ENCODE results near the gene LIFR.

The LIFR gene

DNA sequence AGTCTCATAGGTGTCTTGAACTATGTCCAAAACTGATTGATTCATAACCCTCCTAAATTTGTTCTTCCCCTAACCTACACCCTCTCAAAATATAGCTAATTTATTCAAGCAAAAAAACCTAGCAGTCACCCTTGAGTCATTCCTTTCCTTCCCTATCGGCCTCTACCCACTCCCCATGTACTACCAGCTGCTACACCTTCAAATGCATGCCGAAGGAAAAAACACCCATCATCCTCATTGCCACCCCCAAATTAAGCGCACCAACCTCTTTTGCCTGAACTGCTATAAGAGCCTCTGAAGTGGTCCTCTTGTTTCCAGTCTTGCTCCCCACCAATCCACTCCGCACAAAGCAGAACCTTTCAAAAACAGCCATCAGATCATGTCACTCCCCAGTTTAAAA, 12.6 kb downstream of the LIFR start:
- Histone ChIP-seq H3K27me3 (ENCODE audit: insufficient read depth, low read length, poor library complexity, severe bottlenecking) (no peaks in the 10 kb centered on the region), H2AFZ (ENCODE audit: low read length) (no peak overlapping the region), H3K79me2 (ENCODE audit: insufficient read depth, low read length) (no peaks in the 10 kb centered on the region), H3K36me3 (ENCODE audit: insufficient read depth, low read length) (no peaks in the 10 kb centered on the region), H3K4me1 (ENCODE audit: insufficient read depth, low read length, poor library complexity, severe bottlenecking) (no peaks in the 10 kb centered on the region), H3K4me3 (ENCODE audit: low read length, poor library complexity, severe bottlenecking) (no peak overlapping the region), H3K9me2 (replicated peaks; ENCODE audit: low read depth, low read length) (no peaks in the 10 kb centered on the region), H3K9ac (ENCODE audit: low read depth, low read length, poor library complexity, severe bottlenecking) (no peak overlapping the region), H4K20me1 (ENCODE audit: insufficient read depth, low read length, poor library complexity, severe bottlenecking) (no peaks in the 10 kb centered on the region), H3K9me3 (ENCODE audit: insufficient read depth, low read depth, low read length) (no peaks in the 10 kb centered on the region), H3K4me2 (ENCODE audit: low read depth, low read length, poor library complexity, severe bottlenecking) (no peak overlapping the region), H3F3A (ENCODE audit: low read depth) (no peaks in the 10 kb centered on the region)
- no peak for TF ChIP-seq CTCF (conservative IDR thresholded peaks at IDR 0.05; ENCODE audit: low read length)
- no peak for TF ChIP-seq EZH2phosphoT487 (IDR thresholded peaks at IDR 0.05; ENCODE audit: borderline replicate concordance)

GRCh38 chr5:38543074-38543473, 13.4 kb downstream of the LIFR start:
- Histone ChIP-seq H3K79me2 (ENCODE audit: insufficient read depth, low read length) (no peaks in the 10 kb centered on the region), H3K9me2 (replicated peaks; ENCODE audit: low read depth, low read length) (no peaks in the 10 kb centered on the region)

DNA sequence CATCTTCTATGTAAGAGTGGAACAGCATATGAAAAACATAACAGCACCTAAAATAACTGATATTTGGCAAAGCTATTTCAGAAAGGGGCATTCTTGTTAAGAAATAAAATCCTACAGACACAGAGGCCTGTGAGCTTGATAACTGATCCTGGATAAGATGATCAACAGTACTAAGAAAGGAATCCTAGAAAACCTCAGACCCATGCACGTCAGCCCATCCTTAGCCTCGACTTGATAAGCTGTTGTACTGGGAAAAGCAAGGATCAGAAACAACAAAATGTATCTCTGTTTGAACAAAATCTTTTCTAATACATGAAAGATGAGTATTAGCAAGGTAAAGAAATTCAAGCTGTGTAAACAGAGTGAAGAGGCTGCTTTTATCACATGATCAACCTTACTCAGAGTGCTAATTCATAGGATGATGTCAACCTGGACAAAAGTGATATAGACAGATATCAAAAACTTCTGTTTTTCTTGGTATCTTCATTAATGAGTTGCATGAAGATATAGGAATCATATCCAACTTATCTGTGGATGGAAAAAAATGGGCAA, 15.2 kb downstream of the LIFR start:
- TF ChIP-seq EZH2phosphoT487 (IDR thresholded peaks at IDR 0.05; ENCODE audit: borderline replicate concordance) (no peak), CTCF (conservative IDR thresholded peaks at IDR 0.05; ENCODE audit: low read length) (no peak)
- Histone ChIP-seq H3K4me1 (ENCODE audit: insufficient read depth, low read length, poor library complexity, severe bottlenecking) (no peaks in the 10 kb centered on the region), H3K4me3 (ENCODE audit: low read length, poor library complexity, severe bottlenecking) (no peak overlapping the region), H3K4me2 (ENCODE audit: low read depth, low read length, poor library complexity, severe bottlenecking) (no peak overlapping the region), H3K9me2 (replicated peaks; ENCODE audit: low read depth, low read length) (no peaks in the 10 kb centered on the region), H3F3A (ENCODE audit: low read depth) (no peaks in the 10 kb centered on the region), H3K27me3 (ENCODE audit: insufficient read depth, low read length, poor library complexity, severe bottlenecking) (no peaks in the 10 kb centered on the region), H4K20me1 (ENCODE audit: insufficient read depth, low read length, poor library complexity, severe bottlenecking) (no peaks in the 10 kb centered on the region), H3K36me3 (ENCODE audit: insufficient read depth, low read length) (no peaks in the 10 kb centered on the region), H3K9ac (ENCODE audit: low read depth, low read length, poor library complexity, severe bottlenecking) (no peak overlapping the region), H2AFZ (ENCODE audit: low read length) (no peak overlapping the region), H3K79me2 (ENCODE audit: insufficient read depth, low read length) (no peaks in the 10 kb centered on the region), H3K9me3 (ENCODE audit: insufficient read depth, low read depth, low read length) (no peaks in the 10 kb centered on the region)

More at GRCh38 chr5:38543074-38543473, 13.4 kb downstream of the LIFR start:
- H3K4me2 ChIP-seq (ENCODE audit: low read depth, low read length, poor library complexity, severe bottlenecking) = no peak overlapping the region
- TF ChIP-seq EZH2phosphoT487 (IDR thresholded peaks at IDR 0.05; ENCODE audit: borderline replicate concordance) (no peak), CTCF (conservative IDR thresholded peaks at IDR 0.05; ENCODE audit: low read length) (no peak)
- no peaks in the 10 kb centered on the region for H3F3A ChIP-seq (ENCODE audit: low read depth)
- no peak overlapping the region for H2AFZ ChIP-seq (ENCODE audit: low read length)
- no peaks in the 10 kb centered on the region for H3K36me3 ChIP-seq (ENCODE audit: insufficient read depth, low read length)
- no peaks in the 10 kb centered on the region for H3K9me3 ChIP-seq (ENCODE audit: insufficient read depth, low read depth, low read length)
- no peak overlapping the region for H3K9ac ChIP-seq (ENCODE audit: low read depth, low read length, poor library complexity, severe bottlenecking)
- H3K27me3 ChIP-seq (ENCODE audit: insufficient read depth, low read length, poor library complexity, severe bottlenecking) = no peaks in the 10 kb centered on the region
- H4K20me1 ChIP-seq (ENCODE audit: insufficient read depth, low read length, poor library complexity, severe bottlenecking) = no peaks in the 10 kb centered on the region
- H3K4me1 ChIP-seq (ENCODE audit: insufficient read depth, low read length, poor library complexity, severe bottlenecking) = no peaks in the 10 kb centered on the region
- no peak overlapping the region for H3K4me3 ChIP-seq (ENCODE audit: low read length, poor library complexity, severe bottlenecking)

Data from Loucy (cell line).